ENCODE data around the gene ZFR2.

The ZFR2 gene

GRCh38 chr19:3810708-3811355, 58.0 kb downstream of the ZFR2 start:
- no peak for DNase-seq

DNA sequence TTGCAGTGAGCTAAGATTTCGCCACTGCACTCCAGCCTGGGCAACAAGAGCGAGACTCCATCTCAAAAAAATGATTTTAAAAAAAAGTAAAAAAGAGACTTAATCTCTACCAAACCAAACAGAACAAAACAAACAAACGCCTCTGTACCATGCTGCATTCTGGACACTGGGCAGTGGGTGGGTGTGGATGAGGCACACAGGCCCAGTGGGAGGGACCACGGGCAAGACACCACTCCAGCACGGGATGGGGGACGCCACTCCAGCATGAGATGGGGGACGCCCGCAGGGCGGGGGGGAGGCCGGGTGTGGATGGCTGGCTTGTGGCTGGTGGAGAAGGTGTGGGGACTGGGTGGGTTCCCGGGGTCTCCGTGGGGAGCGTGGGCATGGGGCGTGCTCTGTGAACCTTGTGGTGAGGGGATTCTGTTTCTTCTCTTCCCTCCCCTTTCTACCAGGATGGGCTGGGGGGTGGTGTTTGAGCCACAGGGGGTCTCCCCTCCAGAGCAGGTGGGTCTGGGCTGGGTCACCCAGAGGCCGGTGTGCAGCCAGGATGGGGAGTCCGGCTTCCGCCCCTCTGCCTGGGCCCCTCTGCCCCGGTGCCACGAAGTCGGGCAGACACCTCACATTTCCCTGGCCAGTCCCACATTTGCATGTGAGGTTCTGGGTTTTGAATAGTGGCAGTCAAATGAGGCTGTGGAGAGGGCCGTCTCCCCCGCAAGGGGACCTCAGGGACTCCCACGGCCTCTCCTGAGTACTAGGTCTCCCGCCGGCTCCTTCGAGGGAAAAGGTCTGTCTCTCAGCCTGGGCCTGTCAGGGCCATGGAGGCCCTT, 58.7 kb downstream of the ZFR2 start:
- no peak for DNase-seq

- no peak for DNase-seq
These were observed 60.3 kb downstream of the ZFR2 start for GRCh38 chr19:3808420-3809143.

- DNase-seq, result no peak
These were observed 61.1 kb downstream of the ZFR2 start for GRCh38 chr19:3807574-3808354.

DNA sequence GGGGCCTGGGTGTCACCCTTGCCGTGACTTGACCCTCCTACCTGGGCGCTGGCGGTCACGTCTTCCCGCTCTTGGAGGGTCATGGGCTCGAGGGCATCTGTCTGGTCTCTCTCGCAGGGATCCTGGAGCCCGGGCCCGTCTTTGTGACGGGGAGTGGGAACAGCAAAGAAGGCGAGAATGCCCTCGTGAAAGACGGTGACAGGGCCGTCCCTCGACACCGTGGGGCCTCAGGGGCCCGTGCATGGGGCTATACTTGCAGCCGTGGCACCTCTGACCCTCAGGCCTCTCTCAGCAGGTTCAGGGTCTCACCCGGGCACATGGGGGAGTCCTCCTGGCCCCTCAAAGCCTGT, 61.7 kb downstream of the ZFR2 start:
- DNase-seq, result no peak

DNA sequence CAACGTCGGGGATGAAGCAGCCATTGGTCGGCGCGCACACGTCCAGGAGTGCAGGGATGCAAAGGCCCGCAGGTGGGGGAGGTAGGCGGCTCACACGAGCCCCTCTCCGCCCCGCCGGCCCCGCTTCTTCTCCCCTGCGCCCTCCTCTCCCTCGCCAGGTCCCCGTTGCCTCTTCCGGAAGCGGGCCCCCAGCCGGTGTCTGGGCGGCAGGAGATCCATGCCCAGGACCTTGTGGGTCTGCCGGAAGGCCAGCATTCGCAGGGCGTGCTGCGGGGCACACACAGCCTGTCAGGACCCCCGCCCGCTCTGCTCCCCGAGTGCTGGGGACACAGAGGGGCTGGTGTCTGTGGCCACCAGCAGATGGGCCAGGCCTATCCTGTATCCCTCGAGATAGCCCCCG, 63.0 kb downstream of the ZFR2 start:
- DNase-seq, result no peak

DNA sequence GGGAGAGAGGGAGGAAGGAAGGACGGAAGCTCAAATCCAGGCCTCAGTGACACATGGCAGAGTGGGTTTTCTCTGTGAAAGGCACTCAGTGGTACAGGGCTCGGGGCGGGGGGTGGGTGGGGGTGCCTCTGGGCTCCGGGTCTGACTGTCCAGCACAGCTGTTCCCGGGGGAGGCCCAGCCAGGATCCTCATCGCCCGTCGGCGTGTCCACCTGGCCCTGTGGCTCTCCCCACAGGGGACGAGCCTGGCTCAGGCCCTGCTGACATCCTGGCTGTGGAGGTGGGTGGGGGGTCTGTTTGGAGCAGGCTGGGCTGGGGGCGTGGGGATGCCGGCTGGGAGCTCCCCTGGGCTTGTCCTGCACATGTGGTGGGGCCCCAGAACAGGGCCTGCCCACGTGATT, 64.4 kb downstream of the ZFR2 start:
- DNase-seq, result no peak

GRCh38 chr19:3803986-3804385, 64.9 kb downstream of the ZFR2 start:
- no peak for DNase-seq

DNA sequence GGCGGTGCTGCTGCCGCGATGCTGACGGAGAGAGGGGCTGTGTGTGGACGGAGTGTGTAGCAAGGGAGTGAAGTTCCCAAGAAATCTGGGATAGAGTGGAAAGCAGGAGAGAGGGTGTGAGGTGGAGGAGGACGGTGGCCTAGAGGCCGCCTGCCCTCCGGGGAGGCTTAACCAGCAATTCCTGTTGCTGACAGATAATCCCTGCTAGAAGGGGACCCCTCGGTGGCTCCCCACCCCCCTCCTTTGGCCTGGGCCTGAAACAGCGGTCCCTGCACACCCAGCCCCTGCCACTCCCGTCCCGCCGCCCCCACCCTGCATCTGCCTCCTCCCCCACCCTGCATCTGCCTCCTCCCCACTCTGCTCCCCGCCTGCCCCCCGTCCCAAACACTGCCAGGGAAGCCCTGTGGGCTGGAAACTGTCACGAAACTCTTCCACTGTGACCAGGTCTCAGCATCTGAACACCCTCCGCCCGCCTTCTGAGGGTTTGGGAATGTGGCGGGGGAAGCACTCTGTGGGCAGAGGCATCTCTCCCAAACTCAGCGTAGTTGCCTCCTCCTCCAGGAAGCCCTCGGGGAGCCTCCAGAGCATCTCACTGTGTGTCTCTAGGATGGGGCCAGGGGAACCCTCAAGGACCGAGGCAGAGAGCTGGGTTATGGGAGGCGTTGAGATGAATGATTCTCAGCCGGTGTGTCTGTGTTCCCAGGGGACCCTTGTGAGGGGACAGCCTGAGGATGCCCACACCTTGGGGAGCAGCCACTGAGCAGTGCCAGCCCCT, 65.5 kb downstream of the ZFR2 start:
- no peak for DNase-seq

DNA sequence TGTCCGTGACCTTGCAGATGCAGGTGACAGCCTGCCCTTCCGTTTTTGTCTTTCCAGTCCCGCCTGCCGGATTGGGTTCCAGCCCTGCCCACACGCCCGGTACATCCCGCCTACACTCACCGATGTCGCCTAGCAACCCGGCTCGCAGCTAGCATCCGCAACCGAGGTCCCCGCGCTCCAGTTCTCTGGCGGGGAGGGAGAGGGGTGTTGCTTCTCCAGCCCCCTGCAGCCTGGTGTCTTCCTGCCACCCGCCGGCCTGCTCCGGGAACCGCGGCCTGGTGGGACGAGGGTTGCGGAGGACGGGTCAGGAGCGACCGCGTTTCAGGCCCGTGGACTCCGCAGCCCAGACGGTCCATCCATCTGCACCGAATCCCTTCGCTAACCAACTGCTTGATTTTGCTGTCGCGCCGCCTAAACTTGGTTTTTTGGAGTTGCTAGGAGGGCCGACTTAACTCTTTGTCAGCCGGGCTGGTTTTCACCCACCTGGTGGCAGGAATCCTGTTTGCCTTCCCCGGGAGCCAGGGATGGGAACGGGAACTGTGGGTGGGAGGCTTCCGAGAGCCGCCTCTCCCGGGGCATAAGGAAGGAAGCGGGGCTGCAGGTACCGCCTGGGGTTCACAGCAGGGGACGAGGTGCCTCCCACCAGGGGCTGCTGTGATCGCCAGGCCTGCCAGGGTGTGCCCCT, 67.3 kb downstream of the ZFR2 start:
- no peak for DNase-seq

DNA sequence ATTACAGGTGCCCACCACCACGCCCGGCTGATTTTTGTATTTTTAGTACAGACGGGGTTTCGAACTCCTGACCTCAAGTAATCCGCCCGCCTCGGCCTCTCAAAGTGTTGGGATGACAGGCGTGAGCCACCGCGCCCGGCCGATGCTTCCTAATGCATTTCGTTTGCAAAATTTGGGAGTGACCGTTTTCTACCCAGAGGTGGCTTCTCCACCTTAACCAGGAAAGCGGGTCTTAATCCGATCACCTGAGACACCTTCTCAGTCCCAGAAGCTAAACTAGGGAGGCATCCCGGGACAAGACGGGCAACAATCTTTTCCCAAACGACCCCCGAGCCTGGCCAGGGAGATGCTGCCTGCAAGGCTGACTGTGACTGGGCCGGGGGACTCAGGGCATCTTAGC, 67.8 kb downstream of the ZFR2 start:
- DNase-seq, result no peak

DNA sequence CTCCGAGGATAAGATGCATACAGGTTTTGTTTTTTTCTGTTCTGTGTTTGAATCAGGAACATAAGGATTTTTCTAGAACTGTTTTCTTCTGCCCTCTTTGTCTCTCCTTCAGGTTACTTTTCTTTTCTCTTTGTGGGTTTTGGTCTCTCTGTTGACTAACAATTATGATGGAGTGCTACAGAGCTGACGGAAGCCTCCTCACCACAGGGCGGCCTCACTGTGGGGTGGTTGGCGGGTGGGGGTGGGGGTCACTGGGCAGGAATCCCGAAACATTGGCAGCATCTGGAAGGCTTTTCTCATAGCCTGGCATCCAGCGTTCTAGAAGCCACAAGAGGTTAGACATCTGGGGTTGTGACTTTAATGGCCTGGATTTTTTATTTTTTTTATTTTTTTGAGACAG, 70.7 kb downstream of the ZFR2 start:
- no peak for DNase-seq

DNA sequence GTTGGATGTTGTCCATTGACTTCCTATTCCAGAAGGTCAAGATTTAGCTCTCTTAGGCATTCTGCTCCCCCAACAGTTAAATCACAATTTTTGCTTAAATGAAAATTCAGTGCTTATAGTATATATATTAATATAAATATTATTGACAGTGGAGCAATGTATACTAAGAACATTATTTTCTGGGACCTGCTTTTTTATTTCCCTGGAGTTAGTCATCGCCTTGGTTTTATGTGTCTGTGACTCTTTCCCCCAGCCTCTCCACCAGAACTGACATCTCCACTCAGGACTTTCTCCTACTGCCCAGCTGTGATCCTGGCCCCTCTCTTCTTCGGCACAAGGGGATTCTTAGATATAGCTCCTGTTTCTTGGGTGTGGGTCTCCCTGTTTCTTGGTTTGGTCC, 72.5 kb downstream of the ZFR2 start:
- no peak for DNase-seq

- no peak for DNase-seq
These were observed 75.0 kb downstream of the ZFR2 start for GRCh38 chr19:3793799-3794198.

GRCh38 chr19:3792114-3792513, 76.7 kb downstream of the ZFR2 start:
- DNase-seq, result no peak

DNA sequence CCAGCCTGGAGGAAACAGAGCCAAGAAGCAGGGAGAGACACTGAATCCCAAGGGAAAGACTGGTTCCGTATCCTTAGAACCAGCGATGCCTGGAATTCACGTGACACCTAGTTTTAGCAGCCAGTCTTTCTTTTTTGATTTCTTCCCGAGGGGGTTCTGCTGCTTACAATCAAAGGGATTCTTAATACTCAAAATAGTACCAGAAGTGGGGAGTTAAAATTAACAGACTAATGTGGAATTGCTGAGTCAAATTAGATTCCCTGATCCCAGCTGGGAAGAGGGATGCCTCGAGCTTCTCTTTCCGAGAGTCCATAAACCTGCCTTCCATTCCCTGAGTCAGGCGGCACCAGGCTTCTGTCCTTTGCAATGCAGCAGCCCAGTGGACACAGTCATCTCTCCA, 77.9 kb downstream of the ZFR2 start:
- no peak for DNase-seq

DNA sequence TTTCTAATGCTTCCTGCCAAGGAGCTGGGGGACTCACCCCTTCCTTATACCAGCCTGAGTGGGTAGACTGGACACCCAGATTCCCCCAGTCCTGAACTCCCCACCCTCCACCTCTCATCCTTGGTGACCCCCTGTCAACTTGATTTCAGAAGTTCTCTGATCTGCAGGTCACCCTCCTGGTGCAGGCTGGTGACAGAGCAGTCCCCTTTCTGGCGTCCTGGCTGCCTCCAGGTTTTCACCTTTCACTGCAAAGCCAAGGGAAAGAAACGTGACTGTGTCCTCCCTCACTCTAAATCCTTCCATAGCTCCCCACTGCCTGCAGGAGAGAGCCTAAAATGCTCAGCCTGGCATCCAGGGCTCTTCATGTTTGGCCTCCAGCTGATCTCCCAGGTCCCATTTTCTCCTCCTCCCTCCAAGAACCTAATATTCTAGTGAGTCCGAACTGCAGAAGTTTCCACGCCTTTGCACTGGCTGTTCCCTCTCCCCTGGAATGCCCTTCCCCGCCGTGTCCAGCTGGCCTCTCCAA, 78.6 kb downstream of the ZFR2 start:
- DNase-seq, result no peak

DNA sequence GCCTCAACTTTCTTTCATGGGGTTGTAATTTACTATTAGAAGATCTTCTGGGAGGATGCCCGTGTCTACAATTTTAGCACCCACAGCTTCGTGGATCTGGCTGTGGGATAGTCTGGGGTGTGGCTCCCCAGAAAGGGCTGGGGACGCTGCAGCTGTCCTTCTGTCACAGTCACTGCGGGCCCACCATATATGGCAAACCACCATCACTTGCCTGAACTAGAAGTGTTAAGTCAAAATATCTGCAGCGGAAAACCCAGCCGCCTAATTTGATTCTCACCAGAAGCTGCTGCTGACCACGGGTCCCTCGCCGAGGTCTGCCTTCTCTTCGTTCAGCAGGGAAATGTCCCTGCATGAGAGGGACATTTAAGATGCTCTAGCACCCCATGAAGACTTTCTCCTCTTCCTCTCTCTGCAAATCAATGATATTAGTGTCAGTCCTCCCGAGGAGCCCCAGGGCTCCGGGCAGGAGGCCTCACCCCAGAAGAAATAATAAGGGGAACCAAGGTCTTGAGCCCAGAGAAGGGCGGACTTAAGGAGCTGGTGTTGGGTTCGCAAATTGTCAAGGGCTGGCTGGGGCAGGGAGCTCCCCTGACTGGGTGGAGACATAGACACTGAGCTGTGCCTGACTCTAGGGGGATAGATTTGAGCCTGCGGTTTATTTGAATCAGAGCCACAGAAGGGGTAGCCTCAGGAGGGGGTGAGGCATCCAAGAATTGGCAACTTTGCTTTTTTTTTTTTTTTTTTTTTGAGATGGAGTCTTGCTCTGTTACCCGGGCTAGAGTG, 79.7 kb downstream of the ZFR2 start:
- no peak for DNase-seq

- no peak for DNase-seq
These were observed 82.7 kb downstream of the ZFR2 start, which contains the start of gene MATK for GRCh38 chr19:3785938-3786824. Gene MATK (minus strand): TSS chr19:3786381. CDS start chr19:3785135, 1,246 bp downstream.
